HFF-Myc (cell line): ENCODE results near the gene CHMP4B.

Experiments used
- DNase-seq: peaks from one replicate; pipeline ENCODE4 v3.0.0-alpha.2; 2011; ENCODE audit warnings: low read depth; ENCODE audit errors: extremely low read depth
- H3K4me3 ChIP-seq: replicated peaks from 2 replicates; pipeline ENCODE4 v1.5.1; 2011; ENCODE audit warnings: low read depth, mild to moderate bottlenecking, control low read depth, low read length
- CTCF ChIP-seq: IDR thresholded peaks from 2 replicates; pipeline ENCODE4 v1.5.1; 2012; ENCODE audit warnings: mild to moderate bottlenecking, low read depth, low read length, control low read depth; ENCODE audit errors: missing control alignments

The CHMP4B gene

GRCh38 chr20:33893314-33893713 lies 82.2 kb downstream of the CHMP4B start:
- no peak overlapping the region for H3K4me3 ChIP-seq
- TF ChIP-seq CTCF = no peak
- DNase-seq = no peak

- no peak overlapping the region for H3K4me3 ChIP-seq
- DNase-seq = no peak
- no peak for TF ChIP-seq CTCF
These were observed 83.7 kb downstream of the CHMP4B start for GRCh38 chr20:33894798-33895197.

DNA sequence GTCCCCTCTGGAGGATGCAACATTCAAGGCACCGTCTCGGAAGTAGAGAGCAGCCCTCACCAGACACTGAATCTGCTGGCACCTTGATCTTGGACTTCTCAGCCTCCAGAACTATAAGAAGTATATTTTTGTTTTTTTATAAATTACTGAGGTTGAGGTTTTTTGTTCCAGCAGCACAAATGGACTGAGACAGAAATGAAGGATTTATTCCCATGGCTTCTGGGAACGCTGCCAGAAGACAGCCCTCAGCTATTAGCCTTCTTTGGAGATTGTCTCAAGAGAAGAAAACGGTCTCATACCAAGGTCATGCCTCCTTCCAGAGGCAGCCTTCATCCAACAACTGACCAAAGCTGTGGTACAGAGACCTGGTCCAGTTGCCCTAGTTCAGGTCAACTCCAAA lies 85.4 kb downstream of the CHMP4B start:
- no peak for DNase-seq
- no peak overlapping the region for H3K4me3 ChIP-seq
- TF ChIP-seq CTCF = no peak

DNA sequence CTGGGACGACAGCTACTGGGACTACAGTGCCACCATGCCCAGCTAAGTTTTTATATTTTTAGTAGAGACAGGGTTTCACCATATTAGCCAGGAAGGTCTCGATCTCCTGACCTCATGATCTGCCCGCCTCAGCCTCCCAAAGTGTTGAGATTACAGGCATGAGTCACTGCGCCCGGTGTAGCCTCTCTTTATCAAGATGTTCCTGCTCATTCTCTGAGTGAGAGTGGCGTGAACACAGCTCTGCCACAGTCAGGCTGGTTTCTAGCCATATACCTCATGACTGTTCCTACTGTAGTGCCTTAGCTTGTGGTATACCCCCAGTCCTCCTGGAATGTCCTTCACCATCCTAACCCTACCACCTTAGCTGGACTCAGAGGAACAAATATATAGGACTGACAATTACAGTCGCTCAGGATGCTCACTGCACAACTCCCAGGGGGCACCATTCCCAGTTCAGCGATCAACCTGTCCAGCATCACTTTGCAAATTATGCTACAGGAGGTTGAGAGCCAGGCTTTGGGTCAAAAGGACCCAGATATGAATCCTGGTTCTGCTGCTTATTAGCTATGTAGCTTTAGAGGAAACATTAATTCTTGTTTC lies 86.3 kb downstream of the CHMP4B start:
- peak; percentile 33 for TF ChIP-seq CTCF
- H3K4me3 ChIP-seq = no peak overlapping the region
- DNase-seq = no peak

DNA sequence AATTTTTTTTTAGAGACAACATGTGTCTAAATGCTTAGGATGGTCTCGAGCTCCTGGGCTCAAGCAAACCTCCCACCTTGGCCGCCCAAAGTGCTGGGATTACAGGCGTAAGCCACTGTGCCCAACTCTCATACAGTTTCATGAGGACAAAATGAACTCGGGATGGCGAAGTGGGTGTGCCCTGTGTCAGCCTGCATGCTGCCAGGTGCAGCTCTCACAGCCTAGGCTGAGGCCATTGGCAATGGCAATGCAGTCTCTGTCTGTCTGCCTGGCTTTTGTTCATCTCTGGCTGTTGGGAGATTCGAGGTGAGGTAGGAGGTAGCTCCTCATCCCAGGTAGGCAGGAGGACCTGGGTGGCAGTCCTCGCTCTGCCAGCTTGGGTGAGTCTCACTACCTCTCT lies 88.0 kb downstream of the CHMP4B start:
- no peak overlapping the region for H3K4me3 ChIP-seq
- no peak for DNase-seq
- no peak for TF ChIP-seq CTCF

DNA sequence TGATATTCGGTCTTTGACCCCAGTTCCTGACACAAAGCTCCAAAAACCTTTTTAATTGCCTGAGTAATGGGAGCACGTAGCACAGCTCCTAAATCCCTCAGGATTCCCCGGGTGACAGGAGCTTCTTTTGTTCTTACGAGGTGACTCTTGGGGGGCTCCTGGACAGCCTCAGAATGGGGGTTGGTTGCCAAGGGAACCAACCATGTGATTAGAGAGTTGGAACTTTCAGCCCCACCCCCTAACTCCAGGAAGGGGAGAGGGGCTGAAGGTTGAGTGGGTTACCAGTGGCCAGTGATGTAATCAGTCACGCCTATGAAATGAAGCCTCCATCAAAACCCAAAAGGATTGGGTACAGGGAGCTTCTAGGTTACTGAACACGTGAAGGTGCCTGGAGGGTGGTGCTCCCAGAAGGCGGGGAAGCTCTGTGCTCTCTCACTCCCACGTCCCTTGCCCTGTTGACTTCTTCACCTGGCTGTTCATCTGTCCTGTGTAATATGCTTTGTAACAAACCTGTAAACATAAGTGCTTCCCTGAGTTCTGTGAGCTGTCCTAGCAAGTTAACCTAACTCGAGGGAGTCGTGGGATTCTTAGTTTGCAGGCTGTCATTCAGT lies 89.5 kb downstream of the CHMP4B start:
- no peak for DNase-seq
- no peak for TF ChIP-seq CTCF
- no peak overlapping the region for H3K4me3 ChIP-seq

DNA sequence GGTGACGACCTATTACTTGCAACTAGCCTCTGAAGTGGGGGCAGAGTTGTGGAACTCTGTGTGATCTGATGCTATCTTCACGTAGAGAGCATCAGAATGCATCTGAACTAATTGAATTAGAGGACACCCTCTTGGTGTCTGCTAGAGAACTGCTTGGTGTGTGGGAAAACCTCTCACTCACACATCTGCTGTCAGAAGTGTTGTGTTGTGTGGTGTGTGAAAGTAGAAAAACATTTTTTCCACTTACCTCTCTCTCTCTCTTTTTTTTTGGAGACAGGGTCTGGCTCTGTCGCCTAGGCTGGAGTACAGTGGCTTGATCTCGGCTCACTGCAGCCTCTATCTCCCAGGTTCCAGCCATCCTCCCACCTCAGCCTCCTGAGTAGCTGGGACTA lies 90.0 kb downstream of the CHMP4B start:
- H3K4me3 ChIP-seq = no peak overlapping the region
- DNase-seq = no peak
- TF ChIP-seq CTCF = no peak
